ENCODE data around the gene B4GALNT2.

Gene B4GALNT2

GRCh38 chr17:49213399-49213798 lies 80.8 kb downstream of the B4GALNT2 start:
- no peaks in the 10 kb centered on the region for H4K20me1 ChIP-seq (ENCODE audit: insufficient read depth)
- H3K4me2 ChIP-seq, result no peak overlapping the region
- H3K4me3 ChIP-seq (IDR thresholded peaks at IDR 0.05; ENCODE audit: insufficient read depth, low read depth, low read length), result no peak overlapping the region
- H3K4me1 ChIP-seq (ENCODE audit: low read depth, poor library complexity, severe bottlenecking), result no peaks in the 10 kb centered on the region
- no peaks in the 10 kb centered on the region for H3K36me3 ChIP-seq (ENCODE audit: insufficient read depth)
- no peaks in the 10 kb centered on the region for H3K79me2 ChIP-seq (ENCODE audit: insufficient read depth, low read depth)
- H3K27ac ChIP-seq, result no peak overlapping the region
- TF ChIP-seq CTCF (conservative IDR thresholded peaks at IDR 0.05; ENCODE audit: low read depth, low read length), result no peak
- no peak overlapping the region for H2AFZ ChIP-seq (ENCODE audit: low read depth)
- peaks cover 3% of the 10 kb centered on the region; the same call in 1 of the 2 replicates for H3K27me3 ChIP-seq (ENCODE audit: insufficient read depth, low read depth)
- H3K9ac ChIP-seq, result no peak overlapping the region

DNA sequence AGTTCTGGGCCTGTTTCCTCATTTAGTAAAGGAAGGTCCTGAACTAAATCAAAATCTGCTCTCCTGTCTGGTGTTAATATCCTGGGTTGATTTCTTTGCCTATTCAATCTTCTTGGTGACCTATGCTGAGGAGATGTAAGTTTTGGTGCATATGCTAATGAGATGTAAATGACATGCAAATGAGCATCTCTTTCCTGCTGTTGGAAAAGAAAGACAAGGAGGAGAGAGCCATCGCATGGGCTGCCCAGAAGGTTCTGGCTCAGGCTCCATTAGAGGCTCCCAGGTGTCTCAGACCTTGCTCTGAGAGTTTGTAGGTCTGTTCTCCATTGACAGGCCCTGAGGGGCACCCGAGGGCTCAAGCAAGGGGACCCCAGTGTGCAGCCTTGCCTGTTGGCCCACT lies 81.3 kb downstream of the B4GALNT2 start:
- no peaks in the 10 kb centered on the region for H3K36me3 ChIP-seq (ENCODE audit: insufficient read depth)
- H3K79me2 ChIP-seq (ENCODE audit: insufficient read depth, low read depth), result no peaks in the 10 kb centered on the region
- no peak overlapping the region for H3K4me3 ChIP-seq (IDR thresholded peaks at IDR 0.05; ENCODE audit: insufficient read depth, low read depth, low read length)
- H4K20me1 ChIP-seq (ENCODE audit: insufficient read depth), result no peaks in the 10 kb centered on the region
- peaks cover 3% of the 10 kb centered on the region; the same call in 1 of the 2 replicates for H3K27me3 ChIP-seq (ENCODE audit: insufficient read depth, low read depth)
- H3K4me2 ChIP-seq, result no peak overlapping the region
- no peak for TF ChIP-seq CTCF (conservative IDR thresholded peaks at IDR 0.05; ENCODE audit: low read depth, low read length)
- H3K27ac ChIP-seq, result no peak overlapping the region
- H2AFZ ChIP-seq (ENCODE audit: low read depth), result no peak overlapping the region
- no peaks in the 10 kb centered on the region for H3K4me1 ChIP-seq (ENCODE audit: low read depth, poor library complexity, severe bottlenecking)
- no peak overlapping the region for H3K9ac ChIP-seq

GRCh38 chr17:49214676-49215360 lies 82.2 kb downstream of the B4GALNT2 start:
- H3K4me2 ChIP-seq, result no peak overlapping the region
- H3K27ac ChIP-seq, result no peak overlapping the region
- H4K20me1 ChIP-seq (ENCODE audit: insufficient read depth), result no peaks in the 10 kb centered on the region
- no peak overlapping the region for H3K4me3 ChIP-seq (IDR thresholded peaks at IDR 0.05; ENCODE audit: insufficient read depth, low read depth, low read length)
- no peak overlapping the region for H2AFZ ChIP-seq (ENCODE audit: low read depth)
- H3K27me3 ChIP-seq (ENCODE audit: insufficient read depth, low read depth), result peaks cover 3% of the 10 kb centered on the region; the same call in 1 of the 2 replicates
- no peaks in the 10 kb centered on the region for H3K36me3 ChIP-seq (ENCODE audit: insufficient read depth)
- TF ChIP-seq CTCF (conservative IDR thresholded peaks at IDR 0.05; ENCODE audit: low read depth, low read length), result no peak
- H3K4me1 ChIP-seq (ENCODE audit: low read depth, poor library complexity, severe bottlenecking), result no peaks in the 10 kb centered on the region
- no peaks in the 10 kb centered on the region for H3K79me2 ChIP-seq (ENCODE audit: insufficient read depth, low read depth)
- no peak overlapping the region for H3K9ac ChIP-seq

DNA sequence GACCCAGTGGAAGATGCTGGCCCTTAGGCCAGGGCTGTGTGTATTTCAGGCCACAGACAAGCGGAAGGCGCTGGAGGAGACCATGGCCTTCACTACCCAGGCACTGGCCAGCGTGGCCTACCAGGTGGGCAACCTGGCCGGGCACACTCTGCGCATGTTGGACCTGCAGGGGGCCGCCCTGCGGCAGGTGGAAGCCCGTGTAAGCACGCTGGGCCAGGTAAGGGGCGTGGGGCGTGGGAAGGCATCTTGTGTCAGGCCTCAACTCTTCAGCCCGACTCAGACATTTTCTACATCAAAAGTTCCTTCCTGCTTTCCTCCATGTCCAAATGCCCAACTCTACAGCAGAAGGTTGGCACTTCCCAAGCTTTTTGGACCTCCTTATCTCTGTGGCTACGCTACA lies 83.9 kb downstream of the B4GALNT2 start:
- Histone ChIP-seq H3K4me2 (no peak overlapping the region), H3K4me1 (ENCODE audit: low read depth, poor library complexity, severe bottlenecking) (no peaks in the 10 kb centered on the region), H3K4me3 (IDR thresholded peaks at IDR 0.05; ENCODE audit: insufficient read depth, low read depth, low read length) (no peak overlapping the region), H3K27ac (no peak overlapping the region), H3K36me3 (ENCODE audit: insufficient read depth) (no peaks in the 10 kb centered on the region), H3K27me3 (ENCODE audit: insufficient read depth, low read depth) (peaks cover 3% of the 10 kb centered on the region; the same call in 1 of the 2 replicates), H4K20me1 (ENCODE audit: insufficient read depth) (no peaks in the 10 kb centered on the region), H2AFZ (ENCODE audit: low read depth) (no peak overlapping the region), H3K9ac (no peak overlapping the region), H3K79me2 (ENCODE audit: insufficient read depth, low read depth) (no peaks in the 10 kb centered on the region)
- no peak for TF ChIP-seq CTCF (conservative IDR thresholded peaks at IDR 0.05; ENCODE audit: low read depth, low read length)

Data from KMS-11 (cell line).